ENCODE measurements around the gene COL23A1. TPM values are rescaled to one million over a fixed set of nuclear protein-coding genes. Genes with fewer than 3 reads are reported as not detected.

Gene COL23A1
- total RNA-seq, 1 experiment from 2014 or later = 15.0 TPM

DNA sequence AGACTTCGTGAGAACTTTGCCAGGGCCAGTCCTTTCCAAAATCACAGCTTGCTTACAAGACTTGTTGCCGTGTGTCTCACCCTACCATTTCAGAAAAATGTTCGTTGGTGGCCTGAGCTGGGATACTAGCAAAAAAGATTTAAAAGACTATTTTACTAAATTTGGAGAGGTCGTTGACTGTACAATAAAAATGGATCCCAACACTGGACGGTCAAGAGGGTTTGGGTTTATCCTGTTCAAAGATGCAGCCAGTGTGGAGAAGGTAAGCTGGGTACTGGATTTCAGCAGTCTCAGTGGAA, 384.5 kb downstream of the COL23A1 start (continued):
- TF ChIP-seq ELF4 (CRISPR knock-in tag; IDR thresholded peaks at IDR 0.05; ENCODE audit: low read depth) (no peak), PRRX2 (CRISPR knock-in tag; IDR thresholded peaks at IDR 0.05) (no peak), TEAD4 (CRISPR knock-in tag; IDR thresholded peaks at IDR 0.05) (no peak)

DNA sequence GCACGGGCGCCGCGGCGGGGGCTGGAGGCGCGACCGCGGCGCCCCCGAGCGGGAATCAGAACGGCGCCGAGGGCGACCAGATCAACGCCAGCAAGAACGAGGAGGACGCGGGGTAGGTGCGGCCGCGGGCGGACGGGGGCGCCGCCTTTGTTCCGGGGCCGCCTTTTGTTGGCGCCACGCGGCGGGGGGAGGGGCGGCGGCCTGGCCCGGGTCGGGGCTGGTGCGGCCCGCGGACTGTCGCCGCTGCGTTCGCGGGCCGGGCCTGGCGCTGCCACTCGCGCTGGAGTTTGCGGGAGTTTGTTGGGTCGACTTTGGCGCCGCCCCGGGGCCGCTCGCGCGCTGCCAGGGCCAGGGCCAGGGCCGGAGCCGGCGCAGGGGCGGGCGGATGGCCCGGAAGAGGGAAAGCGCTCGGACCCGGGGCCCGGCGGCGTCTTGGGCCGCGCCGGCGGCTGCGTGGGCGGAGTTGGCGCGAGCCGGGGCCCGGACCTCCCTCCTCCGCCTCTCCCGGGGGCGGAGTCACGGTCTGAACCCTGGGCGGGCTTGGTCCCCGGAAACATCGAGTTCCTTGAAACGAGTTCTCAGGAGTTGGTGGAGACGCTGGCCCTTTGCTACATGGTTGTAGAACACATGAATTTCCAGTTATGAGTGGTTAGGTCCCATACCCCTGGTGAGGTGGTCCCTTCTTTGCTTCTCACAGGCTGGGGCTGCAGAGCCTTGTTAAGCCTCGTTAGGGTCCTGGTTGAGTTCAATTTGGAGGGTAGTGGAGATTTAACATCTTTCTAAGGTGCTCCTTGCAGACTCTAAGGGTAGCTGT, 385.1 kb downstream of the COL23A1 start:
- ATAC-seq (peak; percentile 28), DNase-seq (ENCODE audit: low spot score) (peak; percentile 65)
- peak overlapping the region; percentile 96 for H3K4me3 Mint-ChIP-seq
- peaks cover 51% of the 10 kb centered on the region for H3K36me3 Mint-ChIP-seq
- TF ChIP-seq RORB (CRISPR knock-in tag; IDR thresholded peaks at IDR 0.05) = peak; percentile 19; the same call in 1 of the 2 replicates
- no peak for TF ChIP-seq GTF2I (CRISPR knock-in tag; conservative IDR thresholded peaks at IDR 0.05)
- TF ChIP-seq, protein P1, sequence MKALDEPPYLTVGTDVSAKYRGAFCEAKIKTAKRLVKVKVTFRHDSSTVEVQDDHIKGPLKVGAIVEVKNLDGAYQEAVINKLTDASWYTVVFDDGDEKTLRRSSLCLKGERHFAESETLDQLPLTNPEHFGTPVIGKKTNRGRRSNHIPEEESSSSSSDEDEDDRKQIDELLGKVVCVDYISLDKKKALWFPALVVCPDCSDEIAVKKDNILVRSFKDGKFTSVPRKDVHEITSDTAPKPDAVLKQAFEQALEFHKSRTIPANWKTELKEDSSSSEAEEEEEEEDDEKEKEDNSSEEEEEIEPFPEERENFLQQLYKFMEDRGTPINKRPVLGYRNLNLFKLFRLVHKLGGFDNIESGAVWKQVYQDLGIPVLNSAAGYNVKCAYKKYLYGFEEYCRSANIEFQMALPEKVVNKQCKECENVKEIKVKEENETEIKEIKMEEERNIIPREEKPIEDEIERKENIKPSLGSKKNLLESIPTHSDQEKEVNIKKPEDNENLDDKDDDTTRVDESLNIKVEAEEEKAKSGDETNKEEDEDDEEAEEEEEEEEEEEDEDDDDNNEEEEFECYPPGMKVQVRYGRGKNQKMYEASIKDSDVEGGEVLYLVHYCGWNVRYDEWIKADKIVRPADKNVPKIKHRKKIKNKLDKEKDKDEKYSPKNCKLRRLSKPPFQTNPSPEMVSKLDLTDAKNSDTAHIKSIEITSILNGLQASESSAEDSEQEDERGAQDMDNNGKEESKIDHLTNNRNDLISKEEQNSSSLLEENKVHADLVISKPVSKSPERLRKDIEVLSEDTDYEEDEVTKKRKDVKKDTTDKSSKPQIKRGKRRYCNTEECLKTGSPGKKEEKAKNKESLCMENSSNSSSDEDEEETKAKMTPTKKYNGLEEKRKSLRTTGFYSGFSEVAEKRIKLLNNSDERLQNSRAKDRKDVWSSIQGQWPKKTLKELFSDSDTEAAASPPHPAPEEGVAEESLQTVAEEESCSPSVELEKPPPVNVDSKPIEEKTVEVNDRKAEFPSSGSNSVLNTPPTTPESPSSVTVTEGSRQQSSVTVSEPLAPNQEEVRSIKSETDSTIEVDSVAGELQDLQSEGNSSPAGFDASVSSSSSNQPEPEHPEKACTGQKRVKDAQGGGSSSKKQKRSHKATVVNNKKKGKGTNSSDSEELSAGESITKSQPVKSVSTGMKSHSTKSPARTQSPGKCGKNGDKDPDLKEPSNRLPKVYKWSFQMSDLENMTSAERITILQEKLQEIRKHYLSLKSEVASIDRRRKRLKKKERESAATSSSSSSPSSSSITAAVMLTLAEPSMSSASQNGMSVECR (CRISPR knock-in tag; IDR thresholded peaks at IDR 0.05; ENCODE audit: borderline replicate concordance) = 0 out of 2 replicates have a peak, but pooled peaks have one; percentile 16
- TF ChIP-seq MXD4 (CRISPR knock-in tag; IDR thresholded peaks at IDR 0.05; ENCODE audit: borderline replicate concordance) = no peak
- 0 out of 2 replicates have a peak, but pooled peaks have one; percentile 44 for TF ChIP-seq TP53 (CRISPR knock-in tag; IDR thresholded peaks at IDR 0.05)
- TF ChIP-seq, protein P2, sequence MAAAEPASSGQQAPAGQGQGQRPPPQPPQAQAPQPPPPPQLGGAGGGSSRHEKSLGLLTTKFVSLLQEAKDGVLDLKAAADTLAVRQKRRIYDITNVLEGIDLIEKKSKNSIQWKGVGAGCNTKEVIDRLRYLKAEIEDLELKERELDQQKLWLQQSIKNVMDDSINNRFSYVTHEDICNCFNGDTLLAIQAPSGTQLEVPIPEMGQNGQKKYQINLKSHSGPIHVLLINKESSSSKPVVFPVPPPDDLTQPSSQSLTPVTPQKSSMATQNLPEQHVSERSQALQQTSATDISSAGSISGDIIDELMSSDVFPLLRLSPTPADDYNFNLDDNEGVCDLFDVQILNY (CRISPR knock-in tag; IDR thresholded peaks at IDR 0.05) = no peak
- TF ChIP-seq ZNF423 (CRISPR knock-in tag; IDR thresholded peaks at IDR 0.05) = no peak
- no peak for TF ChIP-seq AFF4 (CRISPR knock-in tag; IDR thresholded peaks at IDR 0.05; ENCODE audit: borderline replicate concordance)
- H3K9me3 Mint-ChIP-seq = no peaks in the 10 kb centered on the region
- POLR2A ChIA-PET = interaction anchor here (0.9 to 1.5 kb wide), 15 partner anchors 9 to 627 kb away, joined by 3 to 67 read pairs (median 5); partner anchors contain the start of gene NHP2
- H3K27me3 Mint-ChIP-seq (ENCODE audit: low read depth) = peaks cover 10% of the 10 kb centered on the region
- CTCF ChIA-PET = interaction anchor here (0.7 to 1.6 kb wide), 6 partner anchors 25 to 129 kb away, joined by 3 to 13 read pairs (median 7); partner anchors contain the start of gene NHP2
- peaks cover 26% of the 10 kb centered on the region for H3K4me1 Mint-ChIP-seq
- 0 out of 2 replicates have a peak overlapping the region, but pooled peaks have one; percentile 78 for H3K27ac Mint-ChIP-seq

- ATAC-seq (peak; percentile 88), DNase-seq (ENCODE audit: low spot score) (peak; percentile 96)
- Mint-ChIP-seq H3K36me3 (peaks cover 43% of the 10 kb centered on the region), H3K9me3 (no peaks in the 10 kb centered on the region), H3K4me3 (peak within 1 kb of the TSS; percentile 96), H3K27ac (peak within 1 kb of the TSS; percentile 98), H3K27me3 (ENCODE audit: low read depth) (peaks cover 13% of the 10 kb centered on the region), H3K4me1 (peaks cover 28% of the 10 kb centered on the region)
- POLR2A ChIA-PET = interaction anchor here (0.8 to 1.5 kb wide), 20 partner anchors 9 to 628 kb away, joined by 3 to 67 read pairs (median 4); partner anchors contain the start of gene NHP2
- CTCF ChIA-PET = interaction anchor here (0.5 to 1.5 kb wide), 8 partner anchors 21 to 128 kb away, joined by 3 to 13 read pairs (median 4); partner anchors contain the start of genes NHP2 and PHYKPL
- TF ChIP-seq, protein P3, sequence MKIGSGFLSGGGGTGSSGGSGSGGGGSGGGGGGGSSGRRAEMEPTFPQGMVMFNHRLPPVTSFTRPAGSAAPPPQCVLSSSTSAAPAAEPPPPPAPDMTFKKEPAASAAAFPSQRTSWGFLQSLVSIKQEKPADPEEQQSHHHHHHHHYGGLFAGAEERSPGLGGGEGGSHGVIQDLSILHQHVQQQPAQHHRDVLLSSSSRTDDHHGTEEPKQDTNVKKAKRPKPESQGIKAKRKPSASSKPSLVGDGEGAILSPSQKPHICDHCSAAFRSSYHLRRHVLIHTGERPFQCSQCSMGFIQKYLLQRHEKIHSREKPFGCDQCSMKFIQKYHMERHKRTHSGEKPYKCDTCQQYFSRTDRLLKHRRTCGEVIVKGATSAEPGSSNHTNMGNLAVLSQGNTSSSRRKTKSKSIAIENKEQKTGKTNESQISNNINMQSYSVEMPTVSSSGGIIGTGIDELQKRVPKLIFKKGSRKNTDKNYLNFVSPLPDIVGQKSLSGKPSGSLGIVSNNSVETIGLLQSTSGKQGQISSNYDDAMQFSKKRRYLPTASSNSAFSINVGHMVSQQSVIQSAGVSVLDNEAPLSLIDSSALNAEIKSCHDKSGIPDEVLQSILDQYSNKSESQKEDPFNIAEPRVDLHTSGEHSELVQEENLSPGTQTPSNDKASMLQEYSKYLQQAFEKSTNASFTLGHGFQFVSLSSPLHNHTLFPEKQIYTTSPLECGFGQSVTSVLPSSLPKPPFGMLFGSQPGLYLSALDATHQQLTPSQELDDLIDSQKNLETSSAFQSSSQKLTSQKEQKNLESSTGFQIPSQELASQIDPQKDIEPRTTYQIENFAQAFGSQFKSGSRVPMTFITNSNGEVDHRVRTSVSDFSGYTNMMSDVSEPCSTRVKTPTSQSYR (CRISPR knock-in tag; IDR thresholded peaks at IDR 0.05) = no peak; the same call in 1 of the 2 replicates
- peak; percentile 82 for TF ChIP-seq SP1 (CRISPR knock-in tag; conservative IDR thresholded peaks at IDR 0.05)
- TF ChIP-seq E2F4 (CRISPR knock-in tag; IDR thresholded peaks at IDR 0.05; ENCODE audit: borderline replicate concordance, low read depth) = peak; percentile 89; the same call in 1 of the 2 replicates
- TF ChIP-seq TP53 (CRISPR knock-in tag; IDR thresholded peaks at IDR 0.05) = peak; percentile 51
- peak; percentile 48; the same call in 1 of the 2 replicates for TF ChIP-seq ATF1 (CRISPR knock-in tag; IDR thresholded peaks at IDR 0.05)
- no peak; the same call in 1 of the 2 replicates for TF ChIP-seq ZNF263 (CRISPR knock-in tag; IDR thresholded peaks at IDR 0.05; ENCODE audit: low read depth)
- peak; percentile 49; the same call in 1 of the 2 replicates for TF ChIP-seq GABPB1 (CRISPR knock-in tag; IDR thresholded peaks at IDR 0.05)
Observed at GRCh38 chr5:178204182-178204934, 385.8 kb downstream of the COL23A1 start, which contains the start of gene HNRNPAB. Gene HNRNPAB, plus strand, starts transcription at chr5:178204533. Its CDS starts 305 bp downstream, at chr5:178204838.
